Activated naive CD4-positive, alpha-beta T cell treated with Interleukin-2 at 50 U/mL for 16 hours (primary cell): Measurements from ENCODE around the gene CCDC86.

Experiments used
- DNase-seq: peaks from one replicate; pipeline ENCODE4 v3.0.0-alpha.2; 2020

Gene CCDC86

GRCh38 chr11:60854140-60854846 lies 12.4 kb downstream of the CCDC86 start:
- DNase-seq = no peak

GRCh38 chr11:60854847-60855725 lies 13.2 kb downstream of the CCDC86 start:
- DNase-seq = no peak

- DNase-seq = no peak
Measured at GRCh38 chr11:60855726-60856633, 14.1 kb downstream of the CCDC86 start, which contains the start of gene PTGDR2. Gene PTGDR2 (minus strand): TSS chr11:60855950. CDS start chr11:60853722, 2,228 bp downstream.

GRCh38 chr11:60857378-60858232 lies 15.7 kb downstream of the CCDC86 start:
- no peak for DNase-seq

- DNase-seq = no peak
Measured at GRCh38 chr11:60858236-60858635, 16.3 kb downstream of the CCDC86 start.

- no peak for DNase-seq
Measured at GRCh38 chr11:60858731-60859464, 17.0 kb downstream of the CCDC86 start.

- no peak for DNase-seq
Measured at GRCh38 chr11:60859616-60860250, 17.8 kb downstream of the CCDC86 start.

- no peak for DNase-seq
Measured at GRCh38 chr11:60860943-60861342, 19.0 kb downstream of the CCDC86 start.

- DNase-seq = no peak
Measured at GRCh38 chr11:60862171-60862570, 20.3 kb downstream of the CCDC86 start.

GRCh38 chr11:60863550-60864521 lies 21.9 kb downstream of the CCDC86 start:
- DNase-seq = no peak

GRCh38 chr11:60864856-60865513 lies 23.1 kb downstream of the CCDC86 start:
- DNase-seq = no peak

GRCh38 chr11:60866911-60867870 lies 25.3 kb downstream of the CCDC86 start, which contains the start of gene ZP1:
Gene ZP1 (plus strand): TSS chr11:60867542. CDS start chr11:60867562, 20 bp downstream.
- DNase-seq = no peak

GRCh38 chr11:60867871-60868681 lies 26.2 kb downstream of the CCDC86 start:
- DNase-seq = no peak

- no peak for DNase-seq
Measured at GRCh38 chr11:60868682-60869450, 27.0 kb downstream of the CCDC86 start.

GRCh38 chr11:60869451-60869825 lies 27.5 kb downstream of the CCDC86 start:
- DNase-seq = no peak

GRCh38 chr11:60870276-60870675 lies 28.4 kb downstream of the CCDC86 start:
- DNase-seq = no peak
